Measurements from ENCODE around the gene CGB3.

DNA sequence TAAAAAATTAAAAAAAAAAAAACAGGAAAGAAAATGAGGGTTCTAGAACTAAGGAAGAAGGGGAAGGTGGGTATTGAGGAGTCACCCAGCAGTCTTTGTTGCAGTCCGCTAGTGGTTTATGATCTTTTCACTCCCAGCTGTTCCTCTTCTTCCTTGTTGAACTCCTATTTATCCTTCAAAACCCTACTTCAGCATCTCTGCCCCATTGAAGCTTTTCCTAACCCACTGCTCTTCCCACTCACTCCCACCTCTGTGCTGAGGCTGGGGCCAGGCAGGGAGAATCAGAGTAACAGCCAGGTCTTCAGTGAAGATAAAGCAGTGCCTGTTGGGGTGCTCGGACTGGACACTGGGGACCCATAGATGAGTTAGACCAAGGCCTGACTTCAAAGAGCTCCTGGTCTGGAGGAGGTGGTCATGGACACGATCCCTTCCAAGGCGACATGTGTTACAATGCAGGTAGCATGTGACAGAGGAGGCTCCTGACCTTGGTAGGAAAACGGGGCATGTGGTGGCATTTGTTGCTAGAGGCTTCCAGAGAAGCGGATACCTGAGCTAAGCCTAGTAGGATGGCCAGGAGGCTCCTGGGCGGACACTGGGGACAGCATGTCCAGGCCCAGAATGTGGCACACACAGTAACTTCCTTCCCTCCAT, 19.0 kb downstream of the CGB3 start:
- TF ChIP-seq CTCF (optimal IDR thresholded peaks at IDR 0.05 in 1 of 3, IDR thresholded peaks at IDR 0.05 in 1 of 3, conservative IDR thresholded peaks at IDR 0.05 in 1 of 3; ENCODE audit: extremely low read depth in 1 of 3, insufficient read depth in 2 of 3, low read length in 3 of 3) (no peak), EZH2 (IDR thresholded peaks at IDR 0.05; ENCODE audit: low read length) (no peak)

Data from keratinocyte (primary cell).